Umbilical cord (tissue), 2 donors: ENCODE results near the gene LRRC2. TPM values are rescaled to one million over a fixed set of nuclear protein-coding genes. Genes with fewer than 3 reads are reported as not detected.
"Not testable (repeated sequence)": the region's sequence is repeated elsewhere in the genome, so short reads cannot be mapped to it uniquely, and the experiment has no call there.

Experiments
- DNase-seq: peaks from one replicate; pipeline ENCODE4 v3.0.0-alpha.2; 2015; ENCODE audit warnings: low spot score
- total RNA-seq: library from RNA; depleted of rRNA; stranded (reverse); fragments of >200 nt; gene quantifications from one replicate; pipeline ENCODE4 v1.2.3, GENCODE V29; 2014; ENCODE audit warnings: low replicate concordance; ENCODE audit not compliant: insufficient read depth

The LRRC2 gene
- total RNA-seq, 1 donor from 2014 or later = 1.9 TPM

GRCh38 chr3:46584598-46585467 lies 18.7 kb upstream of the LRRC2 start:
- DNase-seq = no peak

- DNase-seq = no peak
These were observed 14.6 kb upstream of the LRRC2 start for GRCh38 chr3:46580675-46581074.

GRCh38 chr3:46579756-46580286 lies 13.7 kb upstream of the LRRC2 start:
- no peak for DNase-seq

DNA sequence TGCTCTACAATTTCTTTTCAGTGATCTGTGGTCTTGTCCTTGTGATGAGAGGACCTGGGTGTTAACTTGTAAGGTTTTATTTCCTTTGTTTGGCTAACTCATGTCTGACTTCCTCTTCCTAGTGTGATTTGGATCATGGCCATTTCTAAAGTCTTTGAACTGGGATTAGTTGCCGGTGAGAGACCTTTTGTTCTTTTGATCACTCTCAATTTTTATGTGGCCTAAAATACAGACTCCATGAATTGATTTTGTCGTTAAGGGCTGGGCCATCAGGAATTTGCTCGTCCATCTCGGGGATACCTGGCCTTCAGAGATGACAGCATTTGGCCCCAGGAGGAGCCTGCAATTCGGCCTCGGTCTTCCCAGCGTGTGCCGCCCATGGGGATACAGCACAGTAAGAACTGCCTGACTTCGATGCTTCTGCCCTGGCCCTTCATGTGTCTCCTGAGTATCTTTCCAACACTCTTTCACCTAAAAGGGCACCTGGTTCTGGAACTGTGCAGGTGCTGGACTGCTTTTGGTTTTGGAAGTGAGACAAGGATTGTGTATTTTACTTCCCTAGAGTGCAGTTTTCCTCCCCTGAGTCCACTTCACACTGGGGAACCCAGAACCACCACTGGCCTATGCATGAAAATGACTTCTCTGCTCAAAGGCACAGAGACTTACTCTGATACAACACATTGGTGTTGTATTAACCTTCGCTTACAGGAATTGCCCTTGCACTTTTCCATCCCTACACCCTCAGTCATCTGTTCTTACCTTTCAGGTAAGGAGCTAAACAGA lies 13.1 kb upstream of the LRRC2 start:
- no peak for DNase-seq

DNA sequence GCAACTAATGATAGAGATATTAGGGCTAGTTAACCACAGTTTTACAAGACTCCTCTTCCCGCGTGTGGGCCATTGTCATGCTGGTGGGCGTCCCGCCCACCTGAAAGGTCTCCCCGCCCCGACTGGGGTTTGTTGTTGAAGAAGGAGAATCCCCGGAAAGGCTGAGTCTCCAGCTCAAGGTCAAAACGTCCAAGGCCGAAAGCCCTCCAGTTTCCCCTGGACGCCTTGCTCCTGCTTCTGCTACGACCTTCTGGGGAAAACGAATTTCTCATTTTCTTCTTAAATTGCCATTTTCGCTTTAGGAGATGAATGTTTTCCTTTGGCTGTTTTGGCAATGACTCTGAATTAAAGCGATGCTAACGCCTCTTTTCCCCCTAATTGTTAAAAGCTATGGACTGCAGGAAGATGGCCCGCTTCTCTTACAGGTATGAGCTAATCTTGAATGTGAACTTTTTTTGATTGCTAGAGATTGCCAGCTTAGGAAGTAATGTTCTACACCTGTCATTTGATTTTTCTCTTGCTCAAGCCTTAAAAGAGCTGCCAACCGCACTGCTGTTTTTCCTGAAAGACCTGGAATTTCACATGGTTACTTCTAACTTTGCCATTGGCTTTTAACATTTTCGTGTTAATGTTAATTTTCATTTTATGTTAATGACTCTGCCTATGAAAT lies 11.6 kb upstream of the LRRC2 start:
- DNase-seq = not testable (repeated sequence)

- no peak for DNase-seq
These were observed 10.8 kb upstream of the LRRC2 start for GRCh38 chr3:46576879-46577278.

DNA sequence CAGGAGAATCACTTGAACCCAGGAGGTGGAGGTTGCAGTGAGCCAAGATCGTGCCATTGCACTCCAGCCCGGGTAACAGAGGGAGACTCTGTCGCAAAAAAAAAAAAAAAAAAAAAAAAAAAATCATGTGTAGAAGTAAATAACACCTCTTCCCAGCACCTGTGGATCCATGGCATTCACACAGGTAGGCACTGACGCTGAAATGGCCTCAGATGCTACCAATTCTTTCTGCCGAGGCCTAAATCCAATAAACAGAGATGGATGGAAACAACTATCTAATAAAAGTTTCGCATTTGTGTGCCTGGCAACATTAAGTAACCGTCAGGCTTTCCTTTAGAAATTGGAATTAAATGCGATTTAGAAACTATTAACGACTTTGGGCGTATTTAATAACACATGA lies 10.3 kb upstream of the LRRC2 start:
- DNase-seq = no peak

DNA sequence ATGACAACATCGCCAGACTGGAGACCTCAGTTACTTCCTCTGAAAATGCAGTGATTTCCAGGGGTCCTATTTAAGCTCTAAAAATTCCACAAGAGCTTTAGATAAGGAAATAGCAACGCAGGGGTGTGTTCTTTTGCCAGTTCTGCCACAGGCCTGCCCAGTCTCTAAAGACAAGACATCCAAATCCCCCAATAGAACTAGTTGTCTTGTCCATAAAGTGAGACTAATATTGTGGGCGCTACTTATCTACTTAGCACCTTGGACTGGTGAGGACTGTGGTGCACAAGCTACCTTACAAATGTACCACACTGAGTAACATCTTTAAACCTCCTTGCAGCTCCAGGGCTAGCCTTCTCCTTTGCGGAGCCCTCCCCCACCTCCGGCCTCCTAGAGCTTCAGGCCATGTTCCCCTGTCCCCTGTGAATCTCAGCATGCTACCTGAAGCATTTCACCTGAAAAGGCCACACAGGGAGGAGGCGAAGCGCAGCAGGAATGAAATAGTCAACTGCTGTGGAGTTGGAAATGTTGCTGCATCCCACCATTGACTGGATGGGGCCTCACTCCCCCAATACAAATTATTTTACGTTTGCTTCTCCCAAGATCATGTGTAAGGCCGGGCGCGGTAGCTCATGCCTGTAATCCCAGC lies 9.6 kb upstream of the LRRC2 start:
- DNase-seq = no peak

DNA sequence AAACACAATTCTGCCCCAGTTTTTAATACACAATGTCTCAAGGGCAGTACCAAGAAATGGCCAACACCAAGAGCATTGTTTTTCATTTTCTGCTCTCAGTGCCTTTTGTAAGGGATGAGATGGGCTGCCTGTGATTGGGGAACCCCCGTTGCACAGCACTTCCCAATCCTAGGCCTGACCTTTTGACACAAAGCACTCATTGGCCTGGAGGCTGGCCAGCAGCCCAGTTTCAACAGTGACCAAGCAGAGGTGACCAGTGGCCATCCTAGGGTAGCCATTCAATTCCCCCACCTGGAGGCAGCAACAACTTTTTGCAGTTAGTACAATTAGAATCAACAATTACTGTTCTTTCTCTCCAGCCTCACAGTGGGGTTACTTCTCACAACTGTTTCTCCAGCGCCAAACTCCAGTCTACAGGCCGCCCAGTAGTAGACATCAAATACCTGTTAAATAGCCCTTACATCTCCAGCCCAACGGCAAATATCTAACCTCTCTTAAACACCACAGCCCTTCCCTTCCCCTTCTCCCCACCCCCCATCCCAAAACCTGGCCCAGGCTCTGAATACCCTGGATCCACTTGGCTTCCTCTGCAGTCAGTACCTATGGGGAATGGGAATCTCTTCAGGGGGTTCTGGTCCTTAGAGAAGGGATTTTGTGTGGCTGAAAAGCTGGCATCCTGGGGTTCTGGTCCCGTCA lies 8.9 kb upstream of the LRRC2 start:
- no peak for DNase-seq

- no peak for DNase-seq
These were observed 8.1 kb upstream of the LRRC2 start for GRCh38 chr3:46574243-46574646.

- no peak for DNase-seq
These were observed 7.6 kb upstream of the LRRC2 start for GRCh38 chr3:46573701-46574100.

DNA sequence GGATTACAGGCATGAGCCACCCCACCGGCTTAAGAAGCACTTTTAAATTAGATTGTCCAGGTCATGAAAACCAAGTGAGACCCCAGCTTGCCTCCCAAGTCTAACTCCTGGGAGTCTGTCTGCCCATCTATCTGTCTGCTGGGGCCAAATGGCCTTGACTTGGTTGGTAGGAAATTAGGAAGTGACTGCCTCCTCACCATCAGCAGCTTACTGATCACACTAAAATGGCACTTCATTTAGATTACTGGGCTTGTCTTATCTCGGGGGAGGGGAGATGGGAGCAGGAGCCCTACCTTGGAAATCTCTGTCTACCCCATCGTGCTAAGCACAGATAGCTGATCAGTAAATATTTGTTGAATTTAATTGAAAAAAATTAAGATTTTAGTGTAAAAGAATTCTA lies 5.6 kb upstream of the LRRC2 start:
- DNase-seq = no peak

DNA sequence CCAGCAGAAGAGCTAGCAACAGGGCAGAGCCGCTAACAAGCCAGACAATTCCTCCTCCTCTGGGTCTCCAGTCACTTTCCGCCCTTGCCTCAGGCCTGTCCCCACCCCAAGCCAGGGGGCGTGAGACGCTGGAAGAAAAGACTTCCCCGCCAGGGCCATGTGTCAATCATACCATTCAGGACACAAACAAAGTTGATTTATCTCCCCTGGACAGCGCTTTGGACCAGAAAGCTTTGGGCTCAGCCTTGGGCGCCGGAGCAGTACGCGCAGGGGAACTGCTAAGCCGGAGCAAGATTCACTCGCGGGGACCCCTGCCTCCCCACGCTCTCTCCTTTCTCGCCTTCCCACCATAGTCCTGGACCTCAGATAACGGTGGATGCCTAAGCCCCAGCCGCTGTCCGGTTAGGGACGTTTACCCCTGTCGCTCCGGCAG lies 479 bp downstream of the LRRC2 start:
- DNase-seq = peak; percentile 17

- DNase-seq = no peak
These were observed 1.0 kb downstream of the LRRC2 start for GRCh38 chr3:46565077-46565476.

GRCh38 chr3:46564190-46565021 lies 1.7 kb downstream of the LRRC2 start:
- no peak for DNase-seq

- no peak for DNase-seq
These were observed 4.2 kb downstream of the LRRC2 start for GRCh38 chr3:46561951-46562350.

DNA sequence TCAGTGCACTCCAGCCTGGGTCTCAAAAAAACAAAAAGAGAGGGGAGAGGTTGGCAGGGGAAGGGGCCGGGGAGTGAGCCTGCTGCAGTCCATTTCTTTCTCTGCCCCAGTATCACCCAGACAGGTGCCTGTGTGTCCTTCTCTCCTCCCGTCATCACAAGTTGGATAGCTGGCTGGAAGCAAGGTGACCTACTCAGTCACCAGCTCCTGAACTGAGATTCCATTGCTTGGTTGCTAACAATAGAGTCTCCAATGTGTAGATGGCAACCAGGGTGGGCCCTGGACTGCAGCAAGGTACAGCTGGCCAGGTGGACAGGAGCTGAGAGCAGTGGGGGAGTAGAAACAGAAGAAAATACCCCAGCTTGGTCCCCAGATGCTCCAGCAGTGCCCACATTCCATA lies 4.6 kb downstream of the LRRC2 start:
- DNase-seq = no peak

DNA sequence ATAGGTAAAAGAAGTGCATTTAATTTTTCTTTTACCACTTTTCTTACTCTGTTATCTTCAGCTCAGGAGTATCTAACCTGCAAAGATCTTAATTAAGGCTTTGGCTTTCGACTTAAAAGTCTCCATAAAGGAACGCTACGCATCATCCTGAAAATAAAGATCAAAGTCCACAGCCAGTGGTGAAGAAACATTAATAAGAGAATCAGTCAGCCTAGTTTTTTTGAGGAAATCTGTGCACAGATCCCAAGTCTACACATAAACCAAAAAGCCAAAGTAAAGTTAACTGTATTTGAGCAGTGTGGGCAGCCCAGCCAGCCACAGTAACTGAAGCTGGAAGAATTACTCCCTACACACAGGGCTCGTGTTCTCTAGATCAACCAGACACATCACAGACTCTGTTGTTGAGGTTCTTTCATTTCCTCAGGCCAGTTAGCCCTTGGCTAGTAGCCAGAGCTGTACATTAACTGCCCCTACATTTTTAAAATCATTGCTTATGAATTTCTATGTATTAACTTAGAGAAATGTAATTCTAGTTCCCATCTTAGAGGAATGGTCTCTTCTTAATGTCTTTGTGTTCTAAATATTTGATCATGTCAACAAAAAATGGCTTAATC lies 6.9 kb downstream of the LRRC2 start:
- peak; percentile 10 for DNase-seq
